Hepatocyte (in vitro differentiated cells): ENCODE data around the gene BAZ1A. TPM values are rescaled to one million over a fixed set of nuclear protein-coding genes. Genes with fewer than 3 reads are reported as not detected.

ENCODE experiments used
- DNase-seq: peaks from one replicate; pipeline ENCODE4 v3.0.0-alpha.2; 2016; ENCODE audit warnings: low spot score
- H2AFZ ChIP-seq: fragments of 200-600 bp; sonication (generic); 2 replicates; pipeline ENCODE4 v1.6.0; 2016; ENCODE audit warnings: antibody characterized with exemption, mild to moderate bottlenecking
- H3K27ac ChIP-seq: fragments of 200-600 bp; sonication (generic); 2 replicates; pipeline ENCODE4 v1.5.1; 2016; ENCODE audit warnings: mild to moderate bottlenecking
- H3K27me3 ChIP-seq: fragments of 200-600 bp; sonication (generic); 2 replicates; pipeline ENCODE4 v1.6.1; 2016
- H3K36me3 ChIP-seq: fragments of 200-600 bp; sonication (generic); replicated peaks from 2 replicates; pipeline ENCODE4 v1.5.1; 2016; ENCODE audit warnings: low read depth; ENCODE audit not compliant: insufficient read depth
- H3K4me1 ChIP-seq: fragments of 200-600 bp; sonication (generic); 2 replicates; pipeline ENCODE4 v1.5.1; 2016; ENCODE audit warnings: mild to moderate bottlenecking, moderate library complexity; ENCODE audit not compliant: insufficient read depth
- H3K4me2 ChIP-seq: fragments of 200-600 bp; sonication (generic); 2 replicates; pipeline ENCODE4 v1.6.0; 2016
- H3K4me3 ChIP-seq: fragments of 200-600 bp; sonication (generic); 2 replicates; pipeline ENCODE4 v1.5.1; 2016; ENCODE audit warnings: mild to moderate bottlenecking
- H3K79me2 ChIP-seq: fragments of 200-600 bp; sonication (generic); 2 replicates; pipeline ENCODE4 v1.6.0; 2017; ENCODE audit warnings: mild to moderate bottlenecking
- H3K9me2 ChIP-seq: fragments of 200-600 bp; sonication (generic); replicated peaks from 2 replicates; pipeline ENCODE4 v1.6.0; 2017; ENCODE audit warnings: mild to moderate bottlenecking; ENCODE audit not compliant: insufficient read depth
- H3K9me3 ChIP-seq: fragments of 200-600 bp; sonication (generic); 2 replicates; pipeline ENCODE4 v1.5.1; 2016; ENCODE audit warnings: low read depth, mild to moderate bottlenecking
- H4K20me1 ChIP-seq: fragments of 200-600 bp; sonication (generic); 2 replicates; pipeline ENCODE4 v1.6.0; 2016; ENCODE audit warnings: mild to moderate bottlenecking; ENCODE audit not compliant: insufficient read depth, poor library complexity, severe bottlenecking
- EZH2 ChIP-seq: fragments of 200-600 bp; sonication (generic); IDR thresholded peaks from 2 replicates; pipeline ENCODE4 v1.6.1; 2016; ENCODE audit warnings: antibody characterized with exemption, mild to moderate bottlenecking, borderline replicate concordance
- EZH2phosphoT487 ChIP-seq: fragments of 200-600 bp; sonication (generic); IDR thresholded peaks from one replicate; pipeline ENCODE4 v1.6.1; 2018; ENCODE audit warnings: antibody characterized with exemption, mild to moderate bottlenecking, low read depth, moderate library complexity; ENCODE audit not compliant: unreplicated experiment, severe bottlenecking
- WGBS: methylation state at CpG from one replicate; pipeline ENCODE4 v1.1.6; 2016; ENCODE audit warnings: low lambda C conversion rate; ENCODE audit errors: missing lambda C conversion rate; 5-methylcytosine and 5-hydroxymethylcytosine counted together
- polyA plus RNA-seq: library from polyadenylated mRNA; unstranded; fragments of >200 nt; fragmentation: Nextera tagmentation; extraction: Ambion mirVana; gene quantifications from 2 replicates; pipeline ENCODE4 v1.2.1, GENCODE V29; 2016
- total RNA-seq: library from RNA; depleted of rRNA; stranded (reverse); fragments of >200 nt; gene quantifications from 2 replicates; pipeline ENCODE4 v1.2.3, GENCODE V29; 2014
- TF ChIP-seq, protein P1 (sequence below): fragments of 200-600 bp; sonication (generic); IDR thresholded peaks from 2 replicates; pipeline ENCODE4 v1.5.1; 2016; ENCODE audit warnings: antibody characterized with exemption, mild to moderate bottlenecking; ENCODE audit not compliant: poor library complexity

BAZ1A gene
- total and polyA plus RNA-seq, 2 experiments from 2014 or later = 20.9 to 24.7 TPM

DNA sequence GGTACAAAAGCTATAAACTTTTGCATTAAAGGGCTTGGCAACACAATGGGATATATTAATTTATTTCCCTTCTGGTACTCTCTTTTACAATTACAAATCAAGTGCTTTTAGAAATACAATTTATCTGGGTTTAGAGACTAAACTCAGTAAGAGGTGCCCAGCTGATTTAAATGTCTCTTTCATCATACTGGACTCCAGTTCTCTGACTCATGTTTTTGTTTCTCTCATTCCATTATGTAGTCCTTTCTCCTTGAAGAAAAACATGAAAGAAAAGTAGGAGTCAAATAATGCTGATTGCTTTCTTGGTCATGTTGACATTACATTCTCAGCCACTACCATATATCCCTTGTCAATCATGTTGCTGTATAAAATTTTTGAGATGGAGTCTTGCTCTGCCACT lies 124.5 kb downstream of the BAZ1A start:
- Histone ChIP-seq H3K27ac (no peak overlapping the region), H3K9me2 (no peaks in the 10 kb centered on the region), H3K4me1 (no peaks in the 10 kb centered on the region), H3K9me3 (no peaks in the 10 kb centered on the region), H3K4me3 (no peak overlapping the region), H3K79me2 (no peaks in the 10 kb centered on the region), H2AFZ (no peak overlapping the region), H3K27me3 (no peaks in the 10 kb centered on the region), H3K4me2 (no peak overlapping the region), H3K36me3 (no peaks in the 10 kb centered on the region), H4K20me1 (no peaks in the 10 kb centered on the region)
- TF ChIP-seq EZH2phosphoT487 (no peak), EZH2 (no peak)
- TF ChIP-seq, protein P1, sequence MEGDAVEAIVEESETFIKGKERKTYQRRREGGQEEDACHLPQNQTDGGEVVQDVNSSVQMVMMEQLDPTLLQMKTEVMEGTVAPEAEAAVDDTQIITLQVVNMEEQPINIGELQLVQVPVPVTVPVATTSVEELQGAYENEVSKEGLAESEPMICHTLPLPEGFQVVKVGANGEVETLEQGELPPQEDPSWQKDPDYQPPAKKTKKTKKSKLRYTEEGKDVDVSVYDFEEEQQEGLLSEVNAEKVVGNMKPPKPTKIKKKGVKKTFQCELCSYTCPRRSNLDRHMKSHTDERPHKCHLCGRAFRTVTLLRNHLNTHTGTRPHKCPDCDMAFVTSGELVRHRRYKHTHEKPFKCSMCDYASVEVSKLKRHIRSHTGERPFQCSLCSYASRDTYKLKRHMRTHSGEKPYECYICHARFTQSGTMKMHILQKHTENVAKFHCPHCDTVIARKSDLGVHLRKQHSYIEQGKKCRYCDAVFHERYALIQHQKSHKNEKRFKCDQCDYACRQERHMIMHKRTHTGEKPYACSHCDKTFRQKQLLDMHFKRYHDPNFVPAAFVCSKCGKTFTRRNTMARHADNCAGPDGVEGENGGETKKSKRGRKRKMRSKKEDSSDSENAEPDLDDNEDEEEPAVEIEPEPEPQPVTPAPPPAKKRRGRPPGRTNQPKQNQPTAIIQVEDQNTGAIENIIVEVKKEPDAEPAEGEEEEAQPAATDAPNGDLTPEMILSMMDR = no peak
- no peak for DNase-seq

DNA sequence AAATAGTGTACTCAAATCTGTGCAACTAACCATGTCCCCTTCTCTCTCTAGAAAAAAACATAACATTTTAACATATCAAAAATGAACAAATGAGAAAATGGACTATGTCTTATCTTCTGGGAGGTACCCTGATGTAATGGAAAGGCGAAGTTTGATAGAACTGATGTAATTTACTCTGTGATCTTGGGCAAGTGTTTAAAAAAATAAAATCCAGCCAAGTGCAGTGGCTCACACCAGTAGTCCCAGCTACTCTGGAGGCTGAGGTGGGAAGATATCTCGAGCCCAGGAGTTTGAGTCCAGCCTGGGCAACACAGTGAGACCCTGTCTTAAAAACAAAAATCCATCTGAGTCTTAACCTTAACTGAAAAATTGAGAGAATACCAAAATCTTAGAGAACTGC lies 124.9 kb downstream of the BAZ1A start:
- H3K4me2 ChIP-seq = no peak overlapping the region
- no peaks in the 10 kb centered on the region for H3K79me2 ChIP-seq
- no peaks in the 10 kb centered on the region for H3K27me3 ChIP-seq
- no peak overlapping the region for H3K27ac ChIP-seq
- H3K4me3 ChIP-seq = no peak overlapping the region
- H4K20me1 ChIP-seq = no peaks in the 10 kb centered on the region
- no peaks in the 10 kb centered on the region for H3K36me3 ChIP-seq
- no peaks in the 10 kb centered on the region for H3K4me1 ChIP-seq
- H3K9me3 ChIP-seq = no peaks in the 10 kb centered on the region
- 88% methylated on average over 2 of the region's 2 CpGs for WGBS
- TF ChIP-seq EZH2 (no peak), EZH2phosphoT487 (no peak)
- TF ChIP-seq, protein P1 = no peak
- DNase-seq = no peak
- H2AFZ ChIP-seq = no peak overlapping the region
- no peaks in the 10 kb centered on the region for H3K9me2 ChIP-seq

DNA sequence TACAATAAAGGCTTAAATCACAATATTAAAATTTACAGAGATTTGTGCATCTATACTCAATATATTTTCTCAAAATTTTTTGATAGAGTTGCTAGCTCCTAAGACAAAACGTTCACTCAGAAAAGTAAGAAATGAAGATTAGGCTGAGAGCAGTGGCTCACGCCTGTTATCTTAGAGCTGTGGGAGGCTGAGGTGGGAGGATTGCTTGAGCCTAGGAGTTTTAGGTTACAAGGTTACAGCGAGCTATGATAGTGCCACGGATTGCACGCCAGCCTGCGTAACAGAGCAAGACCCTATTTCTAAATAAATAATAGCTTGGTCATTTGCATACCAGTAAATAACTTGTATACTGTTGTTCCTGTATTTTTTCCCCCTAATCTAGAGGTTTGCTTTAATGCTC lies 125.8 kb downstream of the BAZ1A start:
- H3K36me3 ChIP-seq = no peaks in the 10 kb centered on the region
- WGBS = 91% methylated on average over 6 of the region's 6 CpGs
- H3K4me2 ChIP-seq = no peak overlapping the region
- no peaks in the 10 kb centered on the region for H3K9me2 ChIP-seq
- no peaks in the 10 kb centered on the region for H4K20me1 ChIP-seq
- no peaks in the 10 kb centered on the region for H3K9me3 ChIP-seq
- H3K4me1 ChIP-seq = no peaks in the 10 kb centered on the region
- no peak for DNase-seq
- no peak for TF ChIP-seq EZH2
- TF ChIP-seq, protein P1 = no peak
- no peak for TF ChIP-seq EZH2phosphoT487
- H3K27ac ChIP-seq = no peak overlapping the region
- no peaks in the 10 kb centered on the region for H3K79me2 ChIP-seq
- no peaks in the 10 kb centered on the region for H3K27me3 ChIP-seq
- H2AFZ ChIP-seq = no peak overlapping the region
- no peak overlapping the region for H3K4me3 ChIP-seq
